B cell (primary cell): ENCODE measurements around the gene MAP7. TPM values are rescaled to one million over a fixed set of nuclear protein-coding genes. Genes with fewer than 3 reads are reported as not detected.

Source experiments
- ATAC-seq: fragments of 200-7000 bp; cut with Tn5 transposase; one replicate; pipeline ENCODE4 v1.10.0; 2021; ENCODE audit warnings: low read depth, mild to moderate bottlenecking, moderate number of reproducible peaks, moderate library complexity
- CTCF ChIA-PET: fragments of 350-600 bp; sonication (Branson Sonifier 250); formaldehyde crosslinking; loops from one replicate; lab custom pipeline; 2021; ENCODE audit warnings: antibody characterized with exemption, inconsistent platforms; lab: Charles Lee
- POLR2A ChIA-PET: fragments of 350-600 bp; sonication (Branson Sonifier 250); formaldehyde crosslinking; loops from one replicate; lab custom pipeline; 2021; ENCODE audit warnings: antibody characterized with exemption; lab: Charles Lee
- DNase-seq: peaks from one replicate; pipeline ENCODE4 v3.0.0; 2013
- H2AFZ ChIP-seq: 2 replicates; pipeline ENCODE4 v1.6.1; 2012; ENCODE audit warnings: mild to moderate bottlenecking, low read depth, low read length; ENCODE audit not compliant: insufficient read depth, poor library complexity, severe bottlenecking
- H3K27ac ChIP-seq, 2 donors: 1 replicate in 1 of 2; 2 replicates in 1 of 2; pipeline ENCODE4 v1.5.1; 2012 to 2013; ENCODE audit warnings: low read length in 2 of 2, mild to moderate bottlenecking in 2 of 2, moderate library complexity in 1 of 2
- H3K27me3 ChIP-seq, 4 experiments: fragments of 200-600 bp in 1 of 4; sonication (generic) in 1 of 4; replicated peaks in 1 of 4; 1 replicate in 2 of 4; 2 replicates in 2 of 4; pipeline versions ENCODE4 v1.6.1 to v1.7.0; 2013 to 2016; ENCODE audit warnings: low read length in 3 of 4, mild to moderate bottlenecking in 2 of 4, mixed read lengths in 1 of 4, moderate library complexity in 1 of 4; ENCODE audit not compliant: insufficient read depth in 4 of 4, control insufficient read depth in 3 of 4; ENCODE audit errors: control extremely low read depth in 1 of 4
- H3K36me3 ChIP-seq, 2 experiments: replicated peaks in 1 of 2; 1 replicate in 1 of 2; 2 replicates in 1 of 2; pipeline versions ENCODE4 v1.6.1 to v1.7.1; 2013; ENCODE audit warnings: low read length in 1 of 2; ENCODE audit not compliant: insufficient read depth in 2 of 2, control insufficient read depth in 1 of 2; ENCODE audit errors: control extremely low read depth in 1 of 2, extremely low read depth in 1 of 2
- H3K4me1 ChIP-seq, 2 donors: fragments of 200-600 bp in 1 of 2; sonication (generic) in 1 of 2; 1 replicate in 1 of 2; 2 replicates in 1 of 2; pipeline versions ENCODE4 v1.5.1 to v1.6.1; 2013 to 2017; ENCODE audit warnings: low read length in 2 of 2; ENCODE audit not compliant: control insufficient read depth in 2 of 2, insufficient read depth in 2 of 2
- H3K4me2 ChIP-seq: replicated peaks from 2 replicates; pipeline ENCODE3; 2012; ENCODE audit warnings: mild to moderate bottlenecking, low read depth, low read length; ENCODE audit not compliant: poor library complexity, severe bottlenecking
- H3K4me3 ChIP-seq, 5 experiments: fragments of 200-600 bp in 1 of 5; sonication (generic) in 1 of 5; 1 replicate in 3 of 5; 2 replicates in 2 of 5; pipeline versions ENCODE4 v1.5.1 to v1.7.0; 2011 to 2016; ENCODE audit warnings: low read length in 4 of 5, mild to moderate bottlenecking in 4 of 5, low read depth in 2 of 5, control low read depth in 1 of 5, moderate library complexity in 1 of 5; ENCODE audit not compliant: insufficient read depth in 1 of 5; ENCODE audit errors: control extremely low read depth in 1 of 5, extremely low read depth in 1 of 5
- H3K79me2 ChIP-seq: fragments of 200-600 bp; sonication (generic); one replicate; pipeline ENCODE4 v1.6.0; 2016; ENCODE audit warnings: low read length; ENCODE audit not compliant: control insufficient read depth, insufficient read depth
- H3K9ac ChIP-seq: fragments of 200-600 bp; sonication (generic); 2 replicates; pipeline ENCODE4 v1.6.1; 2017; ENCODE audit warnings: mild to moderate bottlenecking, low read length, moderate library complexity
- H3K9me3 ChIP-seq, 3 donors: one replicate each; pipeline versions ENCODE4 v1.6.1 to v1.7.1; 2013; ENCODE audit warnings: low read length in 2 of 3; ENCODE audit not compliant: control insufficient read depth in 2 of 3, insufficient read depth in 1 of 3; ENCODE audit errors: control extremely low read depth in 1 of 3
- H4K20me1 ChIP-seq: 2 replicates; pipeline ENCODE4 v1.6.0; 2012; ENCODE audit warnings: mild to moderate bottlenecking, low read length; ENCODE audit not compliant: insufficient read depth, control insufficient read depth, poor library complexity, severe bottlenecking
- H3K27ac Mint-ChIP-seq: one replicate; pipeline ENCODE4 v1.8.0; 2021; ENCODE audit warnings: mixed read lengths
- H3K27me3 Mint-ChIP-seq: one replicate; pipeline ENCODE4 v1.8.0; 2021; ENCODE audit warnings: mixed read lengths
- H3K4me1 Mint-ChIP-seq: one replicate; pipeline ENCODE4 v1.8.0; 2021; ENCODE audit warnings: mixed read lengths
- H3K4me3 Mint-ChIP-seq: one replicate; pipeline ENCODE4 v1.8.0; 2021; ENCODE audit warnings: mixed read lengths
- H3K9me3 Mint-ChIP-seq: one replicate; pipeline ENCODE4 v1.8.0; 2022; ENCODE audit warnings: mixed read lengths; ENCODE audit not compliant: insufficient read depth
- EZH2 ChIP-seq: IDR thresholded peaks from 2 replicates; pipeline ENCODE4 v1.6.1; 2012; ENCODE audit warnings: borderline replicate concordance, low read depth, mild to moderate bottlenecking, moderate library complexity, low read length; ENCODE audit not compliant: insufficient read depth, poor library complexity, severe bottlenecking
- WGBS: methylation state at CpG from one replicate; pipeline ENCODE4 v1.1.5; 2013; ENCODE audit warnings: missing lambda C conversion rate; ENCODE audit not compliant: insufficient coverage; 5-methylcytosine and 5-hydroxymethylcytosine counted together
- intact Hi-C: fragments of 100-400 bp; cut with micrococcal nuclease; formaldehyde crosslinking; loops from one replicate; pipeline ENCODE4 v1.10.0; 2022
- polyA plus RNA-seq: library from polyadenylated mRNA; depleted of rRNA; stranded (reverse); fragments of >200 nt; gene quantifications from 2 replicates; pipeline ENCODE4 v1.2.3, GENCODE V29; 2012
- total RNA-seq, 2 donors: library from RNA; stranded (reverse); fragments of 120-200 nt in 1 of 2; gene quantifications; 1 replicate in 1 of 2; 2 replicates in 1 of 2; pipeline versions ENCODE4 v1.2.3 to v1.2.4, GENCODE V29; 2013 to 2022
- TF ChIP-seq, protein P1 (sequence below): fragments of 200-600 bp; IDR thresholded peaks from one replicate; pipeline ENCODE4 v1.8.0; 2022; ENCODE audit warnings: antibody characterized with exemption, mild to moderate bottlenecking

Gene MAP7
- total and polyA plus RNA-seq, 2 donors (not counting 1 experiment from before 2014, with no cell fraction given), result 0.34 to 0.64 TPM

GRCh38 chr6:136594671-136595070 is 44.4 kb upstream of the MAP7 start:
- H3K4me2 ChIP-seq, result peak overlapping the region; percentile 23
- WGBS, result 99% methylated on average over 7 of the region's 8 CpGs
- H3K27me3 ChIP-seq, result no peaks in the 10 kb centered on the region
- no peaks in the 10 kb centered on the region for H3K79me2 ChIP-seq
- POLR2A ChIA-PET, result no interaction called here
- no peaks in the 10 kb centered on the region for H3K9me3 ChIP-seq
- H3K4me3 ChIP-seq, result no peak overlapping the region
- TF ChIP-seq, protein P1, sequence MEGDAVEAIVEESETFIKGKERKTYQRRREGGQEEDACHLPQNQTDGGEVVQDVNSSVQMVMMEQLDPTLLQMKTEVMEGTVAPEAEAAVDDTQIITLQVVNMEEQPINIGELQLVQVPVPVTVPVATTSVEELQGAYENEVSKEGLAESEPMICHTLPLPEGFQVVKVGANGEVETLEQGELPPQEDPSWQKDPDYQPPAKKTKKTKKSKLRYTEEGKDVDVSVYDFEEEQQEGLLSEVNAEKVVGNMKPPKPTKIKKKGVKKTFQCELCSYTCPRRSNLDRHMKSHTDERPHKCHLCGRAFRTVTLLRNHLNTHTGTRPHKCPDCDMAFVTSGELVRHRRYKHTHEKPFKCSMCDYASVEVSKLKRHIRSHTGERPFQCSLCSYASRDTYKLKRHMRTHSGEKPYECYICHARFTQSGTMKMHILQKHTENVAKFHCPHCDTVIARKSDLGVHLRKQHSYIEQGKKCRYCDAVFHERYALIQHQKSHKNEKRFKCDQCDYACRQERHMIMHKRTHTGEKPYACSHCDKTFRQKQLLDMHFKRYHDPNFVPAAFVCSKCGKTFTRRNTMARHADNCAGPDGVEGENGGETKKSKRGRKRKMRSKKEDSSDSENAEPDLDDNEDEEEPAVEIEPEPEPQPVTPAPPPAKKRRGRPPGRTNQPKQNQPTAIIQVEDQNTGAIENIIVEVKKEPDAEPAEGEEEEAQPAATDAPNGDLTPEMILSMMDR, result no peak
- no peak for TF ChIP-seq EZH2
- CTCF ChIA-PET, result interaction anchor here (1.9 kb wide), 1 partner anchor 11 kb away, joined by 5 read pairs; no protein-coding TSS in a partner anchor
- H3K27me3 Mint-ChIP-seq, result no peaks in the 10 kb centered on the region
- no peak for ATAC-seq
- peaks cover 19% of the 10 kb centered on the region for H4K20me1 ChIP-seq
- no peak overlapping the region for H3K27ac ChIP-seq
- H3K36me3 ChIP-seq, result peaks cover 0 to 51% of the 10 kb centered on the region in 2 experiments
- H3K27ac Mint-ChIP-seq, result no peak overlapping the region
- no peak overlapping the region for H2AFZ ChIP-seq
- intact Hi-C loops, result no loop called here
- DNase-seq, result no peak
- H3K4me1 Mint-ChIP-seq, result peaks cover 22% of the 10 kb centered on the region
- no peaks in the 10 kb centered on the region for H3K9me3 Mint-ChIP-seq
- peaks cover 16 to 19% of the 10 kb centered on the region in 2 donors for H3K4me1 ChIP-seq
- H3K4me3 Mint-ChIP-seq, result no peak overlapping the region
- no peak overlapping the region for H3K9ac ChIP-seq

- peaks cover 0 to 53% of the 10 kb centered on the region in 2 experiments for H3K36me3 ChIP-seq
Measured at GRCh38 chr6:136593748-136594490, 43.7 kb upstream of the MAP7 start.

More at GRCh38 chr6:136593748-136594490, 43.7 kb upstream of the MAP7 start:
- ATAC-seq, result peak; percentile 85
- H3K4me1 ChIP-seq, result peaks cover 16 to 19% of the 10 kb centered on the region in 2 donors
- peak overlapping the region; percentile 23 for H3K4me2 ChIP-seq
- no peak overlapping the region for H3K27ac ChIP-seq
- no peak overlapping the region for H3K4me3 ChIP-seq
- H3K9me3 Mint-ChIP-seq, result no peaks in the 10 kb centered on the region
- H4K20me1 ChIP-seq, result peaks cover 19% of the 10 kb centered on the region
- no peaks in the 10 kb centered on the region for H3K27me3 Mint-ChIP-seq
- intact Hi-C loops, result no loop called here
- POLR2A ChIA-PET, result interaction anchor here (0.7 kb wide), 2 partner anchors 92 to 199 kb away, joined by 5 to 9 read pairs; partner anchors contain the start of gene MAP3K5
- peak overlapping the region; percentile 7 for H3K4me3 Mint-ChIP-seq
- H3K9me3 ChIP-seq, result no peaks in the 10 kb centered on the region
- H3K4me1 Mint-ChIP-seq, result peaks cover 22% of the 10 kb centered on the region
- peak; percentile 69 for DNase-seq
- H3K9ac ChIP-seq, result no peak overlapping the region
- no peaks in the 10 kb centered on the region for H3K27me3 ChIP-seq
- no peak overlapping the region for H2AFZ ChIP-seq
- no peaks in the 10 kb centered on the region for H3K79me2 ChIP-seq
- no peak for TF ChIP-seq EZH2
- TF ChIP-seq, protein P1, result no peak
- 11% methylated on average over 6 of the region's 6 CpGs for WGBS
- CTCF ChIA-PET, result interaction anchor here (0.5 to 1.9 kb wide), 4 partner anchors 10 to 281 kb away, joined by 3 to 9 read pairs (median 4); partner anchors contain the start of gene MAP3K5
- no peak overlapping the region for H3K27ac Mint-ChIP-seq
